Measurements from ENCODE around the gene ENOX1.

Gene ENOX1

DNA sequence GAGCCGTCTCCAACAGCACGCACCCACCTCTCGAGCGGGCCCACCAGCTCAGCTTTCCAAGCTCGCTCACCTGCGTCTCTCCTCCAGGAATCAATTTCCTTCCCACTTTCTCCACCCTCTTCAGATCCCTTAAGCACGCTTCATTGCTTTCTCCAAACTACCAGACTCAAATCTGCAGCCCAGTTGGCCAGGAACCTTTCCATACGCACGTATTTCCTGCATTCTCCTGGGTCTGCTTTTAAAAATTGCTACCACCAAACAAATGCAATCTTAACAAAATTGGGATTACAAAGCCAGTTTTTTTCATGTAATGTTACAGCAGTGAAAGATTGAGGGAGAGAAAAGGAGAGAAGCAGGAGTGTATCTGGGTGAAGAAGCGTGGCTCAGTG is 1.5 kb downstream of the ENOX1 start:
- DNase-seq, result no peak

DNA sequence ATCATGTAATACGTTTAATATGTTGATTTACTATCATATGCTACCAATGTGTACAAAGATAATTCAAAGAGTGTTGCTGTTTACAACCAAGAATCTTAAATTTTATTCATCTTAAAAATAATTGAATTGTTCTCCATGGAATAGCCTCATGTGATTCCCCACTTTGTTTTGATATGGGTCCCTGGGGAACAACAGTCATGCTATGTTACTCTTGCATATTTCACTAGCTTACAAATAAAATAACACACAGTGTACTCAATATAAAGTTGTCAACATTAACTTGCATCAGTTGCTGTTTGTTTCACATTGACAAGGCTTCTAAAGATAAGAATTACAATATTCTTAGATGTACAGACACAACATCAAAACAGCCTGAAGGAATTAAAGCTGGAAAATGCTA is 2.3 kb downstream of the ENOX1 start:
- no peak for DNase-seq

GRCh38 chr13:43783820-43784219 is 3.0 kb downstream of the ENOX1 start:
- no peak for DNase-seq

- DNase-seq, result no peak
These were observed 4.1 kb downstream of the ENOX1 start for GRCh38 chr13:43782686-43783085.

DNA sequence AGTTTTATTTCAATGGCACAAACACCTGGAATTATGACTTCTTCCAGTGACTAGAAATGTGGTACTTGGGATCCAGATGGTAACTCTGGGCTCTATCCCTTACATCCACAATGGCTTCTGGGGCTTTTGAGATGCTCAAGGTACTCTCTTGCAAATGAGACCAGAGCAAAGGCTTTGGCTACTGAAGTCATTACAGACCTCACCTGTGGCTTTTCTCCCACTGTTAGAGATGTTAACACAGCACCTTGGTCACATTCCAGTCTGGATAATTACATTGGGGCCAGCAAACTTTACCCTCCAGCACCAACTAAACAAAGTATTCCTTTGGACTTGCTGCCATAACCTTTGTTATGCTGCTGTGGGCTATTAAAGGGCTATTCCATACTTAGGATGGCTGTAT is 6.1 kb downstream of the ENOX1 start:
- DNase-seq, result no peak

GRCh38 chr13:43776501-43777079 is 10.2 kb downstream of the ENOX1 start:
- no peak for DNase-seq

- no peak for DNase-seq
These were observed 10.8 kb downstream of the ENOX1 start for GRCh38 chr13:43776006-43776405.

GRCh38 chr13:43773602-43774001 is 13.2 kb downstream of the ENOX1 start:
- no peak for DNase-seq

DNA sequence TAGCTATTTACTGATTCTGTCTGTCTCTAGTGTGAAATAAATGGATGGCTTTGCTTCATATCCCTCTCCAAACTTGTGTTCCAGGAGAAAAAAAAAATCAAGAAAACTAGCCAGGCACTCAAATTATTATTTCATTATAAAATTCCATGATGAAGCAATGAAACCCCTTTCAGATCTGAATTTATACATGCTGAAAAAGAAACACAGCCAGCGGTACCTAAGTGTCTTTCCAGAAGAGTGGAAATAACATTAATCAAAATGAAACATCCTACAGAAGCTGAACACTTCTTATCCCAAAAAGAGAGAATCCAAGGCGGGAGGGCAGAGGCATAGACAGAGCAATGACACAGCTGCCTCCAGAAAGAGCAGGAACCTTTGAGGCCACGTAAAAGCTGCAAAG is 15.9 kb downstream of the ENOX1 start:
- no peak for DNase-seq

DNA sequence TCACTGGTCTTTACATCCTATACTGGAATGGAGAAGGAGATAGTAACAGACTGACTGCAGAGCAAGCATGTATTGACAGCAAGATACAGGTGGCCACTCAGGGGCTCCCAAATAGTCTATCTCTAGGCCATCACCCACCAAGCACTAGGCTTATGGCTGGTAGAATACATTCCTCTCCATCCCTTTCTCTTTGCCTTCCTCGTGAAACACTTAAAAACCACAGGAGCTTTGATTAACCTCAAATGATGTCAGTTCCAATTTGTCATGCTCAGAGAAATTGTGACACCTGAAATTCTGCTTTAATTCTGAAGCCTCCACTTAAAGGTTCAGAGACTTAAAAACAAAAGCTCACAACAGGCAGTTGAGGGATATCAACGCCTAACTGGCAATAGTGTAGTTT is 17.2 kb downstream of the ENOX1 start:
- DNase-seq, result no peak

- DNase-seq, result no peak
These were observed 19.3 kb downstream of the ENOX1 start for GRCh38 chr13:43767341-43767931.

DNA sequence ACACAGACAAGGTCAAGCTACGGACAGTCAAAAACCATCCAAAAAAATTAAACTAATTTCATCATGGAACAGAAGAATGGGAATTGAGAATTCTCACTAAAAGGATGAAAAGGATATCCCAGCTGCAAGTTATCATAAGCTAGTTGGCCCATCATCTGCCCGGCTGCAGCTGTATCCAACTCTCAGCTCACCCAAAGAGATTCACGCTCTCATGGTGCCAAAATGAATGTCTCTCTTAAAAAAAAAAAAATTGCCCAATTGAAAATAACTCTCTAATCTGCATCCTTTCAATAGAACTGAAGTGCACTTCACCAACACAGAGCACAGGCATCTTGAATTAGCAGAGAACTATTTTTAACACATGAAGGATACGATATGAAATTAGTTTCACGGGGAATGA is 20.0 kb downstream of the ENOX1 start:
- no peak for DNase-seq

- DNase-seq, result no peak
These were observed 22.4 kb downstream of the ENOX1 start for GRCh38 chr13:43764349-43764748.

- DNase-seq, result no peak
These were observed 23.5 kb downstream of the ENOX1 start for GRCh38 chr13:43763143-43763759.

GRCh38 chr13:43761616-43762315 is 25.0 kb downstream of the ENOX1 start:
- no peak for DNase-seq

DNA sequence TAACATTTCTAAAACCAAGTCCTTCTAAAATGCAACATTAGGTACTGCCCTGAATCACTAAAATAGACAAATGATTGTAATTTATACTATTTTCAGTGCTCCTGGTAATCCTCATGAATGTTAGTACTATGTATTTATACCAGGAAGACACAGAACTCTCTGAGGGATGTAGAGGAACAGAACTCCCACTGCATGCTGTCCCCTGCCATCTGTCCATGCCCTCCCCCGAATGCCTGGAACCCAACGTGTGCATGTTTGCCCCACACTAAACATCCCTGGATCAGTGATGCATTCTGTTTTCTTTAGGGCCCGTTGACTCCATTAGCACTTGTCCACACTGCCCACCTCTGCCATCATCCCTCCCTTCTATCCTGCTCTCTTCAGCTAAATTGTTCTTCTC is 26.5 kb downstream of the ENOX1 start:
- DNase-seq, result no peak

DNA sequence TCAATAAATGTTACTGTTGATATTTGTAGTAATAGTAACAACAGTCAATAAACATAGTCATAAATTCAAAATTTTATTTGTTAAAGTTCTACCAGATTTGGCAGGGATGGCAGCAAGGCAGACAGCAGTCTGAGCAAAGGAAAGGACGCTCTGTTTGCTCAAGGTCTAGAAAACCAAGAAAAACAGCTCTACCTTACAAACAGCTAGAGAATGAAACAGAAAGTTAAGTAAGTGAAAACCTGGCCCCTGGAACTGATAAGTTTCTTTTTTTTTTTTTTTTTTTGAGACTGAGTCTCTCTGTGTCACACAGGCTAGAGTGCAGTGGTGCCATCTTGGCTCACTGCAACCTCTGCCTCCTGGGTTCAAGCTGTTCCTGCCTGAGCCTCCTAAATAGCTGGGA is 27.9 kb downstream of the ENOX1 start:
- DNase-seq, result no peak

- no peak for DNase-seq
These were observed 29.5 kb downstream of the ENOX1 start for GRCh38 chr13:43757266-43757665.

DNA sequence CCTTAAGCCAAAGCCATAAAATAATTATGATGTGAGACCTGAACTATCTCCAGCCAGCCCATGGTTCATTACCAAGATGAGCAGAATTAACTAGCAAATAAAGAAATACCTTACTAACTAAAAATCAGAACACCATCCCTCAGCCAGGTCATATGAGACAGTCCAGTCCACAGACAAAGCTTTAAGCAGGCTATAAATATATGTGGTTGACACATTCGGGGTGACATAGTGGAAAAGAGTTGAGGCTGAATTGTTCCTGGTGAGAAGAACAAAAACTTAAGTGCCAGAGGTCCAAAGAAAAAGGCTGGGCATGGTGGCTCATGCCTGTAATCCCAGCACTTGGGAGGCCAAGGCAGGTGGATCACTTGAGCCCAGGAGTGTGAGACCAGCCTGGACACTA is 30.9 kb downstream of the ENOX1 start:
- no peak for DNase-seq

DNA sequence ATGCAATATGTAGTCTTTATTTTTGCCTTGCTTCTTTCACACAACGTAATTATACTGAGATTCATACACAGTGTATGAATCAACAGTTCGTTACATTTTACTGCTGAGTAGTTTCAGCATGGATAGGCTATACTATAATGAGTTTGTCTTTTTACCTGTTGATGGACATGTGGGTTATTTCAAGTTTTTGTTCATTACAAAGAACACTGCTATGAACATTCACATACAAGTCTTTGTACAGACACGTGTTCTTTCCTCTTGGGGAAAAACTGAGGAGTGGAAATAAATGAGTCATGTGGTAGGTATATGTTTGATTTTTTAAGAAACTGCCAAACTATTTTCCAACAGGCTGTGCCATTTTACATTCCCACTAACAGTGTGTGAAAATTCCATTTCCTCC is 35.1 kb downstream of the ENOX1 start:
- no peak for DNase-seq

DNA sequence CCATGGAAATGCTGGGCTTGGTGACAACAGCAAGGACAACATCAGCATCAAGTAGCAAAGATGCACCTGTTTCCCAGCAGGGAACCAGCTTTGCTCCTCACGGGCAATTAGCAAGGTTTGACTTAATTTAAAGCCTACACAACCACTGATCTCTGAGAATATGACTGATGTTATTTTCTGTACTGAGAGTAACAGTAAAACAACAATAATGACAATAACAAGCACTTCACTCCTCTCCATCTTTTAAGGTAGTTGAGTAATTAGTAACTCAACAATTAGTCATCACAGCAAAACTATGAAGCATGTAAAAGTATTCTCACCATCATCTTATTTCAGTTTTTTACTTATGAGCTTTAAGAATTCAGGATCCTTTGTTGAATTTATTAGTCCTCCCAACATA is 37.3 kb downstream of the ENOX1 start:
- no peak for DNase-seq

DNA sequence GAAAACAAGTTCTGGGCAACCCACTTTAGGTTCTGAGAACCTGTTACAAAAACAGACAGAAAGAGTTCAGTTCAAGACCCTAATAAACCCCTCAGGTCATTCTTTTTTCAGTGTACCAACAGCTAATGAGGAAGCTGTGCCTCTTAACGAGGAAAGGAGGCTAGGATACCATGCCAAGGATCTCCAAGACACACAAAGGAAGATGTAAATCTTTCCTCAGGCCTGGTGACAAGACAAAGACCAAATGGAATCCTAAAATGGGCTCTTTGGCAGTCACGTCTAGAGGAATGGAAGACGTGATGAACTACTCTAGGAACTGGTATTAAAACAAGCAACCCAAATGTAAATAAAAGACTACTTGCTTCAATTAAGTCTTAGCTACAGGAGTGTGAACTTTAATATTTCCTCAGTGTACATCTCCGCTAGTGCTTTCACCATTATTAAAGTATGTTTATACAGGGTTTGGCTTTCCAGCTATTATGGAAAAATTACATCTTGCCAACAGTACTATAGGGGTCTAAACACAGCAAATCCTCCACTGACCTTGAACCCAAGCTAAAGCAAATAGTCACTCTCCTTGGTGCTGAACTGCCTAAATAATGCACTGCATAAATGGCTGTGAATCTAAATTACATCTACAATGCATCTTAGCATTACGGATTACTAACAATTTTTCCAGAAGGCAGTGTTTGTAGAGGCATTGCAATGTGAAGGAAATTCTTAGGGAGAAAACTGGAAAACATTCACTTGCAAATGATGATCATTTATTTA is 42.3 kb downstream of the ENOX1 start:
- DNase-seq, result no peak

DNA sequence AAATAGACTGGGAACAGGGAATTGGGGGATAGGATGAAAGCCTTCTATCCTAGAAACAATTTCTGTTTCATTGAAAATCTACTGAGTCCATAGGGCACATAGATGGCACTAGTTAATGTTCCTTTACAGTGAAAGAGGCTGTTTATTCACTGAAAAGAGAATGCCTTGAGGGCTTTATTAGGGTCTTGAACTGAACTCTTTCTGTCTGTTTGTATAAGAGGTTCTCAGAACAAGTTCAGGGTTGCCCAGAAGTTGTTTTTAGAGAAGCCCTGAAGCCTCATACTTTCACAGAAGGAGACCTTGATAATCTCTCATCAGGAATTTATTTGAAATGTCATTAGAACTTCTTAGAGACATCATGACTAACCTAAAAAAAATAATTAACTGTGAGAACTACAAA is 43.9 kb downstream of the ENOX1 start:
- DNase-seq, result no peak
